ENCODE results near the gene MBNL1. TPM values are rescaled to one million over a fixed set of nuclear protein-coding genes. Genes with fewer than 3 reads are reported as not detected.

Gene MBNL1
- total RNA-seq, 2 donors from 2014 or later, result 149 to 191 TPM

DNA sequence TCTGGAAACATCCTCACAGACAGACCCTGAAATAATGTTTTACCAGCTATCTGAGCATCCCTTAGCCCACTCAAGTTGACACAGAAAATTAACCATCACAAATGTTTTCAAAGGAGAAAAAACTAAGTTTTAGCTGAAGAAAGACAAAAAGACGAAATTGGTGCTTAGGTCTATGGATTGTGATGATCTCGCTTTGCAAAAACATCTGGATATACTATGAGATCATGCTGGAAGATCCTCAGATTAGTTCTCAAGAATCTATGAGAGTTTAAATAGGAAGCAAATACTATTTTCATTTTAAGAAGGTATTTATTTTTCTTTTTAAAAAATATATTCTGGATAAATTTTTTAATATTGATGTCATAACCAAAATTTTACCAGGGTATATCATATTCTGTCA lies 42.6 kb upstream of the MBNL1 start:
- H3K9me3 ChIP-seq, result no peaks in the 10 kb centered on the region
- H3K27me3 ChIP-seq, result no peaks in the 10 kb centered on the region
- H3K9ac ChIP-seq (ENCODE audit: low read depth in 2 of 2, low read length in 2 of 2), result no peak overlapping the region
- TF ChIP-seq, protein P1, sequence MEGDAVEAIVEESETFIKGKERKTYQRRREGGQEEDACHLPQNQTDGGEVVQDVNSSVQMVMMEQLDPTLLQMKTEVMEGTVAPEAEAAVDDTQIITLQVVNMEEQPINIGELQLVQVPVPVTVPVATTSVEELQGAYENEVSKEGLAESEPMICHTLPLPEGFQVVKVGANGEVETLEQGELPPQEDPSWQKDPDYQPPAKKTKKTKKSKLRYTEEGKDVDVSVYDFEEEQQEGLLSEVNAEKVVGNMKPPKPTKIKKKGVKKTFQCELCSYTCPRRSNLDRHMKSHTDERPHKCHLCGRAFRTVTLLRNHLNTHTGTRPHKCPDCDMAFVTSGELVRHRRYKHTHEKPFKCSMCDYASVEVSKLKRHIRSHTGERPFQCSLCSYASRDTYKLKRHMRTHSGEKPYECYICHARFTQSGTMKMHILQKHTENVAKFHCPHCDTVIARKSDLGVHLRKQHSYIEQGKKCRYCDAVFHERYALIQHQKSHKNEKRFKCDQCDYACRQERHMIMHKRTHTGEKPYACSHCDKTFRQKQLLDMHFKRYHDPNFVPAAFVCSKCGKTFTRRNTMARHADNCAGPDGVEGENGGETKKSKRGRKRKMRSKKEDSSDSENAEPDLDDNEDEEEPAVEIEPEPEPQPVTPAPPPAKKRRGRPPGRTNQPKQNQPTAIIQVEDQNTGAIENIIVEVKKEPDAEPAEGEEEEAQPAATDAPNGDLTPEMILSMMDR (IDR thresholded peaks at IDR 0.05), result no peak
- no peak overlapping the region for H3K4me3 ChIP-seq
- no peaks in the 10 kb centered on the region for H3K36me3 ChIP-seq
- H3K4me1 ChIP-seq, result no peaks in the 10 kb centered on the region
- no peak overlapping the region for H3K27ac ChIP-seq
- DNase-seq, result no peak
- intact Hi-C loops (cut with DNase I), result no loop called here

DNA sequence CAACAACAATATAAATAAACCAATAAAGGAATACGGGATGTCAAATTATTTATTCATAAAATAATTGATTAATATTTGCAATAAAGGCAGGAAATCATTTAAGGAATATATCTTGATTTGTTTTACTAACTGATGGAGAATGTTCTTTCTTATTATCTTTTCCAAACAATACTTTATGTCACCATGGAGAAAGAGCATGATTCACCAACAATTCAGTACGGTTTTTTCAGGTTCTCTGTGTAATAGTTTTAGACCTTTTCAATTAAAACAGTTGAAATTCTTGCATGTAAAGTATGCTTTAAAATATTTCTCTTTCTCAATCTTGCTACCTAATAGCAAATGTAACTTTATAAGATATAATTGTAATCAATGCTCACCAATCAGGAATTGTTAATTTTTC lies 41.7 kb upstream of the MBNL1 start:
- H3K4me3 ChIP-seq, result no peak overlapping the region
- H3K27me3 ChIP-seq, result no peaks in the 10 kb centered on the region
- TF ChIP-seq, protein P1 (IDR thresholded peaks at IDR 0.05), result no peak
- intact Hi-C loops (cut with DNase I), result no loop called here
- H3K36me3 ChIP-seq, result no peaks in the 10 kb centered on the region
- DNase-seq, result no peak
- H3K4me1 ChIP-seq, result no peaks in the 10 kb centered on the region
- no peaks in the 10 kb centered on the region for H3K9me3 ChIP-seq
- H3K27ac ChIP-seq, result no peak overlapping the region
- H3K9ac ChIP-seq (ENCODE audit: low read depth in 2 of 2, low read length in 2 of 2), result no peak overlapping the region

DNA sequence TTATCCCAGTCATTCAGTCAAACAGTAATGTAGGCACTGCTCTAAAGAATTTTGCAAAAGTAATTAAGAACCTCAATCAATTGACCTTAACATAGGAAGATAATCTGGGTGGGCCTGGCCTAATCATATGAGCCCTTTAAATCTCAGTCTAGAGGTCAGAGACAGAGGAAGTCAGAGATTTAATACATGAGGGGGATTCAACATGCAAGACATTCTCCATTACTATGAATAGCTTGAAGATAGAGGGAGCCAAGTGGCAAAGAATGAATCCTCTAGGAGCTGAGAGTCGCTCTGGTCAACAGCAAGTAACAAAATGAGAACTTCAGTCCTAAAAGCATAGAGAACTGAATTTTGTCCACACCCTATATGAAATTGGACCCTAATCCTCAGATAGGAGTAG lies 39.0 kb upstream of the MBNL1 start:
- H3K27ac ChIP-seq, result no peak overlapping the region
- H3K9me3 ChIP-seq, result no peaks in the 10 kb centered on the region
- no peak overlapping the region for H3K4me3 ChIP-seq
- no peak overlapping the region for H3K9ac ChIP-seq (ENCODE audit: low read depth in 2 of 2, low read length in 2 of 2)
- intact Hi-C loops (cut with DNase I), result no loop called here
- H3K4me1 ChIP-seq, result no peaks in the 10 kb centered on the region
- H3K27me3 ChIP-seq, result no peaks in the 10 kb centered on the region
- H3K36me3 ChIP-seq, result no peaks in the 10 kb centered on the region
- DNase-seq, result no peak
- TF ChIP-seq, protein P1 (IDR thresholded peaks at IDR 0.05), result no peak

DNA sequence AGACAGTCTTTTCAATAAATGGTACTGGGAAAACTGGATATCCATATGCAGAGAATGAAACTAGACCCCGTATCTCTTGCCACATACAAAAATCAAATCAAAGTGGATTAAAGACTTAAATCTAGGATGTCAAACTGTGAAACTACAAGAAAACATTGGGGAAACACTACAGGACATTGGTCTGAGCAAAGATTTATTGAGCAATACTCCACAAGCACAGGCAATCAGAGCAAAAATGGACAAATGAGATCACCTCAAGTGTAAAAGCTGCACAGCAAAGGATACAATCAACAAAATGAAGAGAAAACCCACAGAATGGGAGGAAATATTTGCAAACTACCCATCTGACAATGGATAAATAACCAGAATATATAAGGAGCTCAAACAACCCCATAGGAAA lies 38.4 kb upstream of the MBNL1 start:
- TF ChIP-seq, protein P1 (IDR thresholded peaks at IDR 0.05), result no peak
- Histone ChIP-seq H3K36me3 (no peaks in the 10 kb centered on the region), H3K27me3 (no peaks in the 10 kb centered on the region), H3K9me3 (no peaks in the 10 kb centered on the region), H3K9ac (ENCODE audit: low read depth in 2 of 2, low read length in 2 of 2) (no peak overlapping the region), H3K27ac (no peak overlapping the region), H3K4me1 (no peaks in the 10 kb centered on the region), H3K4me3 (no peak overlapping the region)
- DNase-seq, result no peak
- intact Hi-C loops (cut with DNase I), result no loop called here

DNA sequence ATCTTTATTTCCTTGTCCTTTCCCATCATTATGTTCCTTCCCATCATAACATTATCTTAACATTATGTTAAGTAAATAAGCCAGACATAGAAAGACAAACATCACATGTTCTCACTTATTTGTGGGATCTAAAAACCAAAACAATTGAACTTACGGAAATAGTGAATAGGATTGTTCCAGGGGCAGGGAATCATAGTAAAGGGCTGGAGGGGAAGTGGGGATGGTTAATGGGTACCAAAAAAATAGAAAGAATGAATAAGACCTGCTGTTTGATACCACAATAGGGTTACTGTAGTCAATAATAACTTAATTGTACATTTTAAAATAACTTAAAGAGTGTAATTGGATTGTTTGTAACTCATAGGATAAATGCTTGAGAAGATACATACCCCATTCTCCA lies 36.7 kb upstream of the MBNL1 start:
- TF ChIP-seq, protein P1 (IDR thresholded peaks at IDR 0.05), result no peak
- intact Hi-C loops (cut with DNase I), result no loop called here

DNA sequence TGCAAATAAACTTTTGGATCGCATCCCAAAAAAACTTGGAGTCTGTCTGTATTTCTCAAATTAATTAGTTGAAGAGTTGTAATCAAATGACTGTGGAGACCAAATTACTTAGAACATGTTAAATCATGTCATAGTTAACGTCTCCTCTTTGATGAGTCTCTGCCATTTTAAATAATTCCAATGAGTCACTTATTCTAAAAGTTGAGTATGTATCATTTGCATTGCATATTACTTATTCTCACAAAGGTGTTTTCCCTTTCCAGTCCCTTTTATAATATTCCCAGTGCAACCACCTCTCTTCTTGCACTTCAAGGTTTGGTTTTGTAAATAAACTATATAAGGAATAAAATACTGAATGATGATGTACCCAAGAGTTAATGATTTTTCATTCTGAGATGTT lies 36.0 kb upstream of the MBNL1 start:
- H3K27me3 ChIP-seq, result no peaks in the 10 kb centered on the region
- H3K9me3 ChIP-seq, result no peaks in the 10 kb centered on the region
- no peak for DNase-seq
- no peaks in the 10 kb centered on the region for H3K36me3 ChIP-seq
- TF ChIP-seq, protein P1 (IDR thresholded peaks at IDR 0.05), result no peak
- no peak overlapping the region for H3K4me3 ChIP-seq
- H3K9ac ChIP-seq (ENCODE audit: low read depth in 2 of 2, low read length in 2 of 2), result no peak overlapping the region
- intact Hi-C loops (cut with DNase I), result no loop called here
- H3K4me1 ChIP-seq, result no peaks in the 10 kb centered on the region
- H3K27ac ChIP-seq, result no peak overlapping the region

More for the DNA sequence above, 36.7 kb upstream of the MBNL1 start:
- H3K36me3 ChIP-seq, result no peaks in the 10 kb centered on the region
- H3K9ac ChIP-seq (ENCODE audit: low read depth in 2 of 2, low read length in 2 of 2), result no peak overlapping the region
- no peaks in the 10 kb centered on the region for H3K27me3 ChIP-seq
- no peak for DNase-seq
- H3K27ac ChIP-seq, result no peak overlapping the region
- H3K4me3 ChIP-seq, result no peak overlapping the region
- H3K9me3 ChIP-seq, result no peaks in the 10 kb centered on the region
- no peaks in the 10 kb centered on the region for H3K4me1 ChIP-seq
